HepG2 (cell line): Measurements from ENCODE around the gene COX6B1. TPM values are rescaled to one million over a fixed set of nuclear protein-coding genes. Genes with fewer than 3 reads are reported as not detected.

Experiments used
- ATM ChIP-seq: fragments of 450-650 bp; IDR thresholded peaks from 2 replicates; pipeline ENCODE4 v1.7.1; 2017; ENCODE audit warnings: mild to moderate bottlenecking, borderline replicate concordance
- CEBPZ ChIP-seq: IDR thresholded peaks from 2 replicates; pipeline ENCODE4 v1.6.1; 2012; ENCODE audit warnings: low read length, improper control_type of control experiment
- FOXC1 ChIP-seq: sonication (generic); formaldehyde crosslinking; IDR thresholded peaks from 2 replicates; pipeline ENCODE4 v1.8.0; 2022; ENCODE audit warnings: mild to moderate bottlenecking, missing genetic modification reagents, borderline replicate concordance
- HDAC1 ChIP-seq: sonication (generic); formaldehyde crosslinking; IDR thresholded peaks from 2 replicates; pipeline ENCODE4 v1.5.1; 2020; ENCODE audit warnings: mild to moderate bottlenecking, missing genetic modification reagents
- HMG20A ChIP-seq: IDR thresholded peaks from 2 replicates; pipeline ENCODE4 v1.6.1; 2016; ENCODE audit warnings: borderline replicate concordance
- NFRKB ChIP-seq: fragments of 450-650 bp; IDR thresholded peaks from 2 replicates; pipeline ENCODE4 v1.6.1; 2017
- NR2F6 ChIP-seq, 2 experiments: IDR thresholded peaks; 2 replicates each; pipeline ENCODE4 v1.6.1; 2016; ENCODE audit warnings: antibody characterized with exemption in 1 of 2, mild to moderate bottlenecking in 1 of 2
- ONECUT2 ChIP-seq: sonication (generic); formaldehyde crosslinking; IDR thresholded peaks from 2 replicates; pipeline ENCODE4 v1.4.0; 2020; ENCODE audit warnings: missing genetic modification reagents
- SAP130 ChIP-seq: IDR thresholded peaks from 2 replicates; pipeline ENCODE4 v1.6.1; 2016; ENCODE audit warnings: low read depth
- SMAD9 ChIP-seq: sonication (generic); formaldehyde crosslinking; IDR thresholded peaks from 2 replicates; pipeline ENCODE4 v1.5.1; 2020; ENCODE audit warnings: mild to moderate bottlenecking, missing genetic modification reagents
- TBX3 ChIP-seq: fragments of 450-650 bp; IDR thresholded peaks from 2 replicates; pipeline ENCODE4 v1.6.1; 2017; ENCODE audit warnings: antibody characterized with exemption, mild to moderate bottlenecking, inconsistent platforms, borderline replicate concordance
- ZBTB4 ChIP-seq: sonication (generic); formaldehyde crosslinking; IDR thresholded peaks from 2 replicates; pipeline ENCODE4 v1.4.0; 2020; ENCODE audit warnings: missing genetic modification reagents, mild to moderate bottlenecking, borderline replicate concordance
- ZFX ChIP-seq: sonication (generic); formaldehyde crosslinking; IDR thresholded peaks from 2 replicates; pipeline ENCODE4 v1.4.0; 2020; ENCODE audit warnings: mild to moderate bottlenecking, low read depth, missing genetic modification reagents, moderate library complexity
- ZKSCAN8 ChIP-seq: IDR thresholded peaks from 2 replicates; pipeline ENCODE4 v1.6.1; 2016; ENCODE audit warnings: borderline replicate concordance, missing genetic modification reagents, missing compliant biosample characterization
- ZNF232 ChIP-seq: sonication (generic); formaldehyde crosslinking; IDR thresholded peaks from 2 replicates; pipeline ENCODE4 v1.4.0; 2020; ENCODE audit warnings: missing genetic modification reagents, borderline replicate concordance
- ZNF331 ChIP-seq: sonication (generic); formaldehyde crosslinking; IDR thresholded peaks from 2 replicates; pipeline ENCODE4 v1.4.0; 2020; ENCODE audit warnings: missing genetic modification reagents
- ZNF33A ChIP-seq: sonication (generic); formaldehyde crosslinking; IDR thresholded peaks from 2 replicates; pipeline ENCODE4 v1.5.1; 2020; ENCODE audit warnings: missing genetic modification reagents, mild to moderate bottlenecking, moderate library complexity, borderline replicate concordance
- ZNF556 ChIP-seq: sonication (generic); formaldehyde crosslinking; IDR thresholded peaks from 2 replicates; pipeline ENCODE4 v1.4.0; 2020; ENCODE audit warnings: mild to moderate bottlenecking, missing genetic modification reagents, borderline replicate concordance
- ZNF563 ChIP-seq: sonication (generic); formaldehyde crosslinking; IDR thresholded peaks from 2 replicates; pipeline ENCODE4 v1.8.0; 2022; ENCODE audit warnings: mild to moderate bottlenecking, moderate library complexity, missing genetic modification reagents
- ZNF639 ChIP-seq: conservative IDR thresholded peaks from 2 replicates; pipeline ENCODE4 v1.6.1; 2018; ENCODE audit warnings: missing genetic modification reagents
- ZNF75D ChIP-seq: sonication (generic); formaldehyde crosslinking; IDR thresholded peaks from 2 replicates; pipeline ENCODE4 v1.8.1; 2023; ENCODE audit warnings: missing genetic modification reagents, mild to moderate bottlenecking, borderline replicate concordance
- polyA plus RNA-seq, 8 experiments: library from polyadenylated mRNA; depleted of rRNA in 3 of 8; stranded (reverse) in 7 of 8; unstranded in 1 of 8; fragments of >200 nt; fragmentation: Illumina TruSeq in 4 of 8; extraction: Trizol in 4 of 8; gene quantifications; 2 replicates each; pipeline versions ENCODE4 v1.2.1 to v1.2.3, GENCODE V29; 2011 to 2016; ENCODE audit warnings: low read depth in 4 of 8, missing spikeins in 1 of 8, mixed read lengths in 1 of 8; ENCODE audit not compliant: insufficient read depth in 1 of 8
- total RNA-seq, 5 experiments: library from RNA; depleted of rRNA; stranded (reverse); fragments of >200 nt; fragmentation: Illumina TruSeq; extraction: Trizol; gene quantifications; 2 replicates each; pipeline ENCODE4 v1.2.3, GENCODE V29; 2016; ENCODE audit warnings: low read depth in 1 of 5
- TF ChIP-seq, protein P1 (sequence below): IDR thresholded peaks from 2 replicates; pipeline ENCODE4 v1.6.1; 2016

The COX6B1 gene
- total and polyA plus RNA-seq, 2 of the 13 experiments (the other 11 are each of a cell fraction or from before 2014, with no cell fraction given): 481 to 487 TPM

- TF ChIP-seq ZNF563 (CRISPR knock-in tag) (no peak), ONECUT2 (no peak), ZNF33A (no peak), ZFX (CRISPR knock-in tag) (no peak), NFRKB (no peak), FOXC1 (CRISPR knock-in tag) (0 out of 2 replicates have a peak, but pooled peaks have one; percentile 46), TBX3 (no peak), SMAD9 (no peak), ZBTB4 (peak; percentile 47; the same call in 1 of the 2 replicates), ZNF75D (CRISPR knock-in tag) (no peak), NR2F6 (IDR thresholded peaks at IDR 0.05) (no peak), NR2F6 (CRISPR knock-in tag; IDR thresholded peaks at IDR 0.05) (no peak), ZNF232 (CRISPR knock-in tag) (no peak), ZNF556 (CRISPR knock-in tag) (peak; percentile 31; the same call in 1 of the 2 replicates), HMG20A (peak; percentile 43; the same call in 1 of the 2 replicates), ZKSCAN8 (no peak), SAP130 (peak; percentile 49), ZNF639 (CRISPR knock-in tag) (no peak), CEBPZ (no peak), ATM (no peak), ZNF331 (CRISPR knock-in tag) (no peak), HDAC1 (CRISPR knock-in tag) (peak; percentile 48; the same call in 1 of the 2 replicates)
- TF ChIP-seq, protein P1, sequence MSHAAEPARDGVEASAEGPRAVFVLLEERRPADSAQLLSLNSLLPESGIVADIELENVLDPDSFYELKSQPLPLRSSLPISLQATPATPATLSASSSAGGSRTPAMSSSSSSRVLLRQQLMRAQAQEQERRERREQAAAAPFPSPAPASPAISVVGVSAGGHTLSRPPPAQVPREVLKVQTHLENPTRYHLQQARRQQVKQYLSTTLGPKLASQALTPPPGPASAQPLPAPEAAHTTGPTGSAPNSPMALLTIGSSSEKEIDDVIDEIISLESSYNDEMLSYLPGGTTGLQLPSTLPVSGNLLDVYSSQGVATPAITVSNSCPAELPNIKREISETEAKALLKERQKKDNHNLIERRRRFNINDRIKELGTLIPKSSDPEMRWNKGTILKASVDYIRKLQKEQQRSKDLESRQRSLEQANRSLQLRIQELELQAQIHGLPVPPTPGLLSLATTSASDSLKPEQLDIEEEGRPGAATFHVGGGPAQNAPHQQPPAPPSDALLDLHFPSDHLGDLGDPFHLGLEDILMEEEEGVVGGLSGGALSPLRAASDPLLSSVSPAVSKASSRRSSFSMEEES: 0 out of 2 replicates have a peak, but pooled peaks have one; percentile 47
These were observed 48.7 kb downstream of the COX6B1 start (continued) for GRCh38 chr19:35696835-35697234.
